ENCODE data around the gene SERPINA3. TPM values are rescaled to one million over a fixed set of nuclear protein-coding genes. Genes with fewer than 3 reads are reported as not detected.

The SERPINA3 gene
- total RNA-seq, 1 donor from 2014 or later = 33.9 TPM

GRCh38 chr14:94620597-94620996 lies 8.4 kb downstream of the SERPINA3 start:
- no peak for TF ChIP-seq CTCF (IDR thresholded peaks at IDR 0.05; ENCODE audit: insufficient read depth, low read length, poor library complexity, severe bottlenecking)
- no peak overlapping the region for H3K4me3 ChIP-seq (ENCODE audit: low read depth, low read length)
- no peak for DNase-seq (ENCODE audit: low read depth)
- H3K27me3 ChIP-seq (ENCODE audit: control insufficient read depth, insufficient read depth, low read length) = peaks cover 8% of the 10 kb centered on the region
- H3K36me3 ChIP-seq (ENCODE audit: control insufficient read depth, insufficient read depth, low read length) = no peaks in the 10 kb centered on the region

- H3K36me3 ChIP-seq (ENCODE audit: control insufficient read depth, insufficient read depth, low read length) = no peaks in the 10 kb centered on the region
- DNase-seq (ENCODE audit: low read depth) = no peak
- peaks cover 8% of the 10 kb centered on the region for H3K27me3 ChIP-seq (ENCODE audit: control insufficient read depth, insufficient read depth, low read length)
- no peak for TF ChIP-seq CTCF (IDR thresholded peaks at IDR 0.05; ENCODE audit: insufficient read depth, low read length, poor library complexity, severe bottlenecking)
- H3K4me3 ChIP-seq (ENCODE audit: low read depth, low read length) = no peak overlapping the region
Measured at GRCh38 chr14:94621358-94622134, 9.4 kb downstream of the SERPINA3 start.

GRCh38 chr14:94622653-94623421 lies 10.6 kb downstream of the SERPINA3 start:
- no peak for TF ChIP-seq CTCF (IDR thresholded peaks at IDR 0.05; ENCODE audit: insufficient read depth, low read length, poor library complexity, severe bottlenecking)
- Histone ChIP-seq H3K36me3 (ENCODE audit: control insufficient read depth, insufficient read depth, low read length) (no peaks in the 10 kb centered on the region), H3K27me3 (ENCODE audit: control insufficient read depth, insufficient read depth, low read length) (peaks cover 8% of the 10 kb centered on the region), H3K4me3 (ENCODE audit: low read depth, low read length) (no peak overlapping the region)
- DNase-seq (ENCODE audit: low read depth) = no peak

GRCh38 chr14:94623422-94623809 lies 11.2 kb downstream of the SERPINA3 start:
- H3K4me3 ChIP-seq (ENCODE audit: low read depth, low read length) = no peak overlapping the region
- H3K27me3 ChIP-seq (ENCODE audit: control insufficient read depth, insufficient read depth, low read length) = peaks cover 8% of the 10 kb centered on the region
- TF ChIP-seq CTCF (IDR thresholded peaks at IDR 0.05; ENCODE audit: insufficient read depth, low read length, poor library complexity, severe bottlenecking) = no peak
- no peak for DNase-seq (ENCODE audit: low read depth)
- H3K36me3 ChIP-seq (ENCODE audit: control insufficient read depth, insufficient read depth, low read length) = no peaks in the 10 kb centered on the region

GRCh38 chr14:94623856-94624499 lies 11.8 kb downstream of the SERPINA3 start:
- Histone ChIP-seq H3K27me3 (ENCODE audit: control insufficient read depth, insufficient read depth, low read length) (peaks cover 8% of the 10 kb centered on the region), H3K4me3 (ENCODE audit: low read depth, low read length) (no peak overlapping the region), H3K36me3 (ENCODE audit: control insufficient read depth, insufficient read depth, low read length) (no peaks in the 10 kb centered on the region)
- DNase-seq (ENCODE audit: low read depth) = no peak
- TF ChIP-seq CTCF (IDR thresholded peaks at IDR 0.05; ENCODE audit: insufficient read depth, low read length, poor library complexity, severe bottlenecking) = no peak
